Measurements from ENCODE around the gene NAP1L4. TPM values are rescaled to one million over a fixed set of nuclear protein-coding genes. Genes with fewer than 3 reads are reported as not detected.

Gene NAP1L4
- total RNA-seq, 4 donors from 2014 or later = 90.0 to 148 (median 125) TPM

DNA sequence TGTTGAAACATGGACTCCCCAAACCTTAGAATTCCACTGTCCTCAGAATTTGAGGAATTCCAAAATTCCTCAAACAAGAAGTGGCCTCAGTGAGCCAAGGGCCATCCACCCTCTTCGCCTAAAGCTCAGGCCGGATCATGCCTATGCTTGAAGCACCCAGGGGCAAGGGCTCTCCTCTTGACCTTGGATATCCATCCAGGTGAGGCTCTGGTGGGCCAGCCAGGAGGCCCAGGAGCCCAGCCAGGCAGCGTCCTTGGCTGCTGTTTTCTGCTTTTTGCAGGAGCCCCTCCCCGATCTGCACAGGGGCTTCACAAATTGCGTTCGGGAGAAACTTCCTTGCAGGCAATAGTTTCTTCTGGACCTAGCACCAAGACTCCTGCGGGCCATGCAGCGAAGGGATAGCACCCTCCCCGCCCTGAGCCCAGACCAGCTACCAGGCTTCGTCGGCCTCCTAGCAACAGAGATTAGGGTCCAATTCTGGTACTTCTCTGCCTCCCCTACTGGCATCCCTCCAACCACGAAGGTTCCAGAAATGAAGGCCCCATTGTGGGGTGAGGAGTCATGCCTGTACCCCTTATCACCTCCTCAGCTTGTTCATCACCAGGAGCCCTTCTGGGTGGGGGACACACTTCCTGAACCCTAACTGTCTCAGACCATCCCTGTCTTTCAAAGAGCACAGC, 64.9 kb downstream of the NAP1L4 start:
- H3K27me3 ChIP-seq = peaks cover 0 to 63% (median 17%) of the 10 kb centered on the region in 4 donors
- intact Hi-C loops (cut with DNase I) = no loop called here
- TF ChIP-seq, protein P1, sequence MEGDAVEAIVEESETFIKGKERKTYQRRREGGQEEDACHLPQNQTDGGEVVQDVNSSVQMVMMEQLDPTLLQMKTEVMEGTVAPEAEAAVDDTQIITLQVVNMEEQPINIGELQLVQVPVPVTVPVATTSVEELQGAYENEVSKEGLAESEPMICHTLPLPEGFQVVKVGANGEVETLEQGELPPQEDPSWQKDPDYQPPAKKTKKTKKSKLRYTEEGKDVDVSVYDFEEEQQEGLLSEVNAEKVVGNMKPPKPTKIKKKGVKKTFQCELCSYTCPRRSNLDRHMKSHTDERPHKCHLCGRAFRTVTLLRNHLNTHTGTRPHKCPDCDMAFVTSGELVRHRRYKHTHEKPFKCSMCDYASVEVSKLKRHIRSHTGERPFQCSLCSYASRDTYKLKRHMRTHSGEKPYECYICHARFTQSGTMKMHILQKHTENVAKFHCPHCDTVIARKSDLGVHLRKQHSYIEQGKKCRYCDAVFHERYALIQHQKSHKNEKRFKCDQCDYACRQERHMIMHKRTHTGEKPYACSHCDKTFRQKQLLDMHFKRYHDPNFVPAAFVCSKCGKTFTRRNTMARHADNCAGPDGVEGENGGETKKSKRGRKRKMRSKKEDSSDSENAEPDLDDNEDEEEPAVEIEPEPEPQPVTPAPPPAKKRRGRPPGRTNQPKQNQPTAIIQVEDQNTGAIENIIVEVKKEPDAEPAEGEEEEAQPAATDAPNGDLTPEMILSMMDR (IDR thresholded peaks at IDR 0.05) = no peak
- TF ChIP-seq POLR2AphosphoS5 (IDR thresholded peaks at IDR 0.05) (no peak), EP300 (IDR thresholded peaks at IDR 0.05) (no peak)
- no peak overlapping the region for H3K27ac ChIP-seq (replicated peaks in 1 of 4)
- WGBS = 85% methylated on average over 12 of the region's 12 CpGs
- H3K4me1 ChIP-seq = peaks cover 25 to 36% (median 33%) of the 10 kb centered on the region in 4 donors
- no peak overlapping the region for H3K4me3 ChIP-seq
- DNase-seq (ENCODE audit: extremely low spot score) = no peak
- H3K36me3 ChIP-seq = no peaks in the 10 kb centered on the region
- H3K9me3 ChIP-seq = no peaks in the 10 kb centered on the region

DNA sequence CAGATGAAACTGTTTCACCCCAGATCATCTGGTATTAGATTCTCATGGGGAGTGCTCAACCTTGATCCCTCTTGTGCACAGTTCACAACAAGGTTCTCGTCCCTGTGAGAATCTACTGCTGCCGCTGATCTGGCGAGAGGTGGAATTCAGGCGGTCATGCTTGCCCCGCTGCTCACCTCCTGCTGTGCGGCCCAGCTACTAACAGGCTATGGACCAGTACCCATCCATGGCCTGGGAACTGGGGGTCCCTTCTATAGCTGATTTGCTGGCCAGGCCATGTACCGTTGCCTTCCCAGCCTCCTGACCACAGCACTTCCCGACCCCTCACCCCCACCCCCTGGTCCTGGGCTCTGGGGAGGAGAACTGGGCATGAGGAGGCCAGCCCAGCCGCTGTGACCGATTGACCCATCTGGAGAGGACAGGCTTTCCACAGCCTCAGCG, 65.5 kb downstream of the NAP1L4 start:
- no peak overlapping the region for H3K4me3 ChIP-seq
- H3K4me1 ChIP-seq = peaks cover 25 to 36% (median 33%) of the 10 kb centered on the region in 4 donors
- H3K27ac ChIP-seq (replicated peaks in 1 of 4) = no peak overlapping the region
- no peaks in the 10 kb centered on the region for H3K36me3 ChIP-seq
- TF ChIP-seq EP300 (IDR thresholded peaks at IDR 0.05) = no peak
- TF ChIP-seq, protein P1 (IDR thresholded peaks at IDR 0.05) = no peak
- no peak for TF ChIP-seq POLR2A (IDR thresholded peaks at IDR 0.05; ENCODE audit: low read depth)
- TF ChIP-seq POLR2AphosphoS5 (IDR thresholded peaks at IDR 0.05) = no peak
- no peak for DNase-seq (ENCODE audit: extremely low spot score)
- H3K27me3 ChIP-seq = peaks cover 0 to 68% (median 17%) of the 10 kb centered on the region in 4 donors
- WGBS = 97% methylated on average over 6 of the region's 11 CpGs
- intact Hi-C loops (cut with DNase I) = no loop called here
- no peaks in the 10 kb centered on the region for H3K9me3 ChIP-seq

DNA sequence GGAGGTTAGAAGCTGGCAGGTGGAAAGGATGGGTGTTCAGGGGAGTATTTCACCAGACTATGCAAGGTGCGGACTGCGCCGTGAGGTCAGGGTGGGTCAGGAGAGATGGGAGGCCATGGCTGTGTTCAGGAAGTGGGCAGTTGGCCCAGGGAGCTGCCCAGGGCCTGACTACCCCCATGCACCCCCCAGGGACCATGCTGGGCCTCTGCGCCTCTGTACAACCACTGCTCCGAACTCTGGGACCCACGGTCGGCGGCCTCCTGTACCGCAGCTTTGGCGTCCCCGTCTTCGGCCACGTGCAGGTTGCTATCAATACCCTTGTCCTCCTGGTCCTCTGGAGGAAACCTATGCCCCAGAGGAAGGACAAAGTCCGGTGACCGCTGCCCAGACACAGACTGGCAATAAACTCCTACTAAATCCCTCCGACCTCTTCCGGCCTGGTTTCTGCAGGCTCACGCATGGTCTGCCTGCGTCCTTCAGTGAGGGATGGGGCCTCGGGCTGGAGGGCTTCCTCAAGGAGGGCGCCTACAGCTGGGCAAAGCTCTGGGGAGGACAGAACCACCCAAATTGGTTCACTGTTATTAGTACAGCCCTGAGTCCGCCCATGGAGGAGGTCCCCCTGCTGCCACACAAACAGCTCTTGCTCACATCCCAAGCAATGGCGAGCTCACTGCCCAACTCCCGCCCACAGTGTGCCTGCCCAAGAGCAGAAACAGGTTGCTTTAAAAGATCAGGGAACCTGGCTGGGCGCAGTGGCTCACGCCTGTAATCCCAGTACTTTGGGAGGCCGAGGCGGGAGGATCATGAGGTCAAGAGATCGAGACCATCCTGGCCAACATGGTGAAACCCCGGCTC, 67.1 kb downstream of the NAP1L4 start:
- intact Hi-C loops (cut with DNase I) = no loop called here
- no peak for DNase-seq (ENCODE audit: extremely low spot score)
- no peaks in the 10 kb centered on the region for H3K9me3 ChIP-seq
- 93% methylated on average over 22 of the region's 30 CpGs for WGBS
- H3K4me1 ChIP-seq = peaks cover 19 to 27% (median 25%) of the 10 kb centered on the region in 4 donors
- H3K27ac ChIP-seq (replicated peaks in 1 of 4) = no peak overlapping the region
- peaks cover 0 to 57% (median 14%) of the 10 kb centered on the region in 4 donors for H3K27me3 ChIP-seq
- no peaks in the 10 kb centered on the region for H3K36me3 ChIP-seq
- TF ChIP-seq POLR2A (IDR thresholded peaks at IDR 0.05; ENCODE audit: low read depth) = no peak
- TF ChIP-seq EP300 (IDR thresholded peaks at IDR 0.05) = no peak
- TF ChIP-seq POLR2AphosphoS5 (IDR thresholded peaks at IDR 0.05) = no peak
- TF ChIP-seq, protein P1 (IDR thresholded peaks at IDR 0.05) = no peak
- H3K4me3 ChIP-seq = no peak overlapping the region

DNA sequence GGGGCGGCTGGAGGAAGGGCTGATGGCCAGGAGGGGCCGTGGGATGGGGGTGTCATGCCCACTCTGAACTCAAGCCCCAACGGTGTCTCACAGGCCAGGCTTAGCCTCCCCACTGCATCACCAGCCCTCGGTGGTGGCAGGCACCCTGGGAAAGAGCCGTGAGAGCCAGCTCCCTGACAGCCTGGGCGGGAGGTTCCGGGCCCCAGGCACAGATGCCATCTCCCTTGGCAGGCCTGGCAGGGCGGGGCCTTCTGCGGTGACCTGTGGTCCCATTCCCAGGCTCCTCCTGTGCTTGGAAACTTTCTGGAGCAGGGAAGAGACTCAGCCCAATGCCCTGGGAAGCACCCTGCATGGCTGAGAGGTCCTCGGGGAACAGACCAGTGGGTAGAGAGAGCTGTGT, 67.7 kb downstream of the NAP1L4 start:
- no peak overlapping the region for H3K4me3 ChIP-seq
- H3K36me3 ChIP-seq = no peaks in the 10 kb centered on the region
- 100% methylated on average over 4 of the region's 10 CpGs for WGBS
- H3K27me3 ChIP-seq = peaks cover 0 to 50% (median 11%) of the 10 kb centered on the region in 4 donors
- H3K4me1 ChIP-seq = peaks cover 12 to 21% (median 18%) of the 10 kb centered on the region in 4 donors
- intact Hi-C loops (cut with DNase I) = no loop called here
- H3K9me3 ChIP-seq = no peaks in the 10 kb centered on the region
- no peak for TF ChIP-seq POLR2AphosphoS5 (IDR thresholded peaks at IDR 0.05)
- no peak overlapping the region for H3K27ac ChIP-seq (replicated peaks in 1 of 4)
- no peak for DNase-seq (ENCODE audit: extremely low spot score)
